Measurements from ENCODE around the gene LOC101059915.

LOC101059915 gene

GRCh38 chrX:71622576-71623450 is 44.5 kb upstream of the LOC101059915 start:
- CTCF ChIA-PET: interaction anchor here (0.5 to 1.1 kb wide), 2 partner anchors 29 to 114 kb away, joined by 3 to 5 read pairs; no protein-coding TSS in a partner anchor
- no TSS peak for BruUV-seq (replicated peaks)
- H3K4me1 Mint-ChIP-seq (ENCODE audit: low read depth, unreplicated experiment): no peaks in the 10 kb centered on the region
- peak; percentile 45 for DNase-seq
- H3K9me3 Mint-ChIP-seq (ENCODE audit: low read depth, unreplicated experiment): no peaks in the 10 kb centered on the region
- H3K27me3 Mint-ChIP-seq (ENCODE audit: unreplicated experiment): no peaks in the 10 kb centered on the region
- H3K27ac Mint-ChIP-seq (ENCODE audit: unreplicated experiment): no peak overlapping the region
- peaks cover 6% of the 10 kb centered on the region for H3K36me3 Mint-ChIP-seq (ENCODE audit: insufficient read depth, unreplicated experiment)
- no peak for TF ChIP-seq CTCF (IDR thresholded peaks at IDR 0.05; ENCODE audit: unreplicated experiment)
- H3K4me3 Mint-ChIP-seq (ENCODE audit: low read depth, unreplicated experiment): no peak overlapping the region
- intact Hi-C loops (cut with micrococcal nuclease; ENCODE audit: unreplicated experiment): no loop called here

- intact Hi-C loops (cut with micrococcal nuclease; ENCODE audit: unreplicated experiment): no loop called here
- CTCF ChIA-PET: no interaction called here
- H3K27ac Mint-ChIP-seq (ENCODE audit: unreplicated experiment): no peak overlapping the region
- no peak overlapping the region for H3K4me3 Mint-ChIP-seq (ENCODE audit: low read depth, unreplicated experiment)
- TF ChIP-seq CTCF (IDR thresholded peaks at IDR 0.05; ENCODE audit: unreplicated experiment): no peak
- no TSS peak for BruUV-seq (replicated peaks)
- DNase-seq: no peak
- H3K9me3 Mint-ChIP-seq (ENCODE audit: low read depth, unreplicated experiment): no peaks in the 10 kb centered on the region
- H3K27me3 Mint-ChIP-seq (ENCODE audit: unreplicated experiment): no peaks in the 10 kb centered on the region
- H3K4me1 Mint-ChIP-seq (ENCODE audit: low read depth, unreplicated experiment): no peaks in the 10 kb centered on the region
- H3K36me3 Mint-ChIP-seq (ENCODE audit: insufficient read depth, unreplicated experiment): peaks cover 6% of the 10 kb centered on the region
Observed at GRCh38 chrX:71623714-71624113, 43.6 kb upstream of the LOC101059915 start.

- H3K27ac Mint-ChIP-seq (ENCODE audit: unreplicated experiment): no peak overlapping the region
- H3K9me3 Mint-ChIP-seq (ENCODE audit: low read depth, unreplicated experiment): no peaks in the 10 kb centered on the region
- no peaks in the 10 kb centered on the region for H3K4me1 Mint-ChIP-seq (ENCODE audit: low read depth, unreplicated experiment)
- peaks cover 6% of the 10 kb centered on the region for H3K36me3 Mint-ChIP-seq (ENCODE audit: insufficient read depth, unreplicated experiment)
- intact Hi-C loops (cut with micrococcal nuclease; ENCODE audit: unreplicated experiment): no loop called here
- H3K27me3 Mint-ChIP-seq (ENCODE audit: unreplicated experiment): no peaks in the 10 kb centered on the region
- no peak overlapping the region for H3K4me3 Mint-ChIP-seq (ENCODE audit: low read depth, unreplicated experiment)
- CTCF ChIA-PET: no interaction called here
- no TSS peak for BruUV-seq (replicated peaks)
- no peak for DNase-seq
- TF ChIP-seq CTCF (IDR thresholded peaks at IDR 0.05; ENCODE audit: unreplicated experiment): no peak
Observed at GRCh38 chrX:71625471-71625870, 41.9 kb upstream of the LOC101059915 start.

GRCh38 chrX:71626576-71626975 is 40.8 kb upstream of the LOC101059915 start:
- Mint-ChIP-seq H3K9me3 (ENCODE audit: low read depth, unreplicated experiment) (no peaks in the 10 kb centered on the region), H3K27me3 (ENCODE audit: unreplicated experiment) (no peaks in the 10 kb centered on the region), H3K27ac (ENCODE audit: unreplicated experiment) (peak overlapping the region; percentile 23), H3K36me3 (ENCODE audit: insufficient read depth, unreplicated experiment) (peaks cover 6% of the 10 kb centered on the region), H3K4me3 (ENCODE audit: low read depth, unreplicated experiment) (no peak overlapping the region), H3K4me1 (ENCODE audit: low read depth, unreplicated experiment) (no peaks in the 10 kb centered on the region)
- intact Hi-C loops (cut with micrococcal nuclease; ENCODE audit: unreplicated experiment): no loop called here
- no peak for TF ChIP-seq CTCF (IDR thresholded peaks at IDR 0.05; ENCODE audit: unreplicated experiment)
- DNase-seq: no peak
- CTCF ChIA-PET: no interaction called here
- BruUV-seq (replicated peaks): no TSS peak

All from Calu3 (cell line).